CD4-positive, alpha-beta T cell (primary cell): Measurements from ENCODE around the gene HMG20A. TPM values are rescaled to one million over a fixed set of nuclear protein-coding genes. Genes with fewer than 3 reads are reported as not detected.

Experiments
- ATAC-seq: fragments of 200-7000 bp; cut with Tn5 transposase; one replicate; pipeline ENCODE4 v1.10.0; 2022; ENCODE audit warnings: mild to moderate bottlenecking; ENCODE audit not compliant: poor library complexity
- CTCF ChIA-PET: fragments of 350-600 bp; sonication (Branson Sonifier 250); formaldehyde crosslinking; loops from one replicate; lab custom pipeline; 2021; ENCODE audit warnings: antibody characterized with exemption, inconsistent platforms; lab: Charles Lee
- POLR2A ChIA-PET: fragments of 350-600 bp; sonication (Branson Sonifier 250); formaldehyde crosslinking; loops from one replicate; lab custom pipeline; 2021; ENCODE audit warnings: antibody characterized with exemption, inconsistent platforms; lab: Charles Lee
- DNase-seq, 14 experiments: peaks; one replicate each; pipeline ENCODE4 v3.0.0-alpha.2; 2013 to 2020; ENCODE audit warnings: mixed read lengths in 2 of 14
- H3K27ac ChIP-seq, 2 donors: one replicate each; pipeline versions ENCODE4 v1.5.1 to v1.7.0; 2013; ENCODE audit warnings: low read length in 2 of 2, low read depth in 1 of 2, mild to moderate bottlenecking in 1 of 2
- H3K27me3 ChIP-seq, 2 experiments: 1 replicate in 1 of 2; 2 replicates in 1 of 2; pipeline versions ENCODE4 v1.6.1 to v1.7.0; 2013; ENCODE audit warnings: low read length in 2 of 2, control low read depth in 1 of 2, mild to moderate bottlenecking in 1 of 2, moderate library complexity in 1 of 2; ENCODE audit not compliant: insufficient read depth in 2 of 2, control insufficient read depth in 1 of 2
- H3K36me3 ChIP-seq: one replicate; pipeline ENCODE4 v1.6.1; 2013; ENCODE audit warnings: low read length, control low read depth; ENCODE audit not compliant: insufficient read depth
- H3K4me1 ChIP-seq: one replicate; pipeline ENCODE4 v1.6.1; 2013; ENCODE audit warnings: low read length, control low read depth; ENCODE audit not compliant: insufficient read depth
- H3K4me3 ChIP-seq: one replicate; pipeline ENCODE4 v1.5.1; 2013; ENCODE audit warnings: mild to moderate bottlenecking, low read length, moderate library complexity
- H3K9me3 ChIP-seq, 2 experiments: 1 replicate in 1 of 2; 2 replicates in 1 of 2; pipeline versions ENCODE4 v1.6.1 to v1.7.0; 2013; ENCODE audit warnings: low read length in 2 of 2, mild to moderate bottlenecking in 2 of 2, control low read depth in 1 of 2, moderate library complexity in 1 of 2; ENCODE audit not compliant: control insufficient read depth in 1 of 2, insufficient read depth in 1 of 2
- H3K27ac Mint-ChIP-seq: one replicate; pipeline ENCODE4 v1.8.0; 2020; ENCODE audit warnings: mixed read lengths
- H3K27me3 Mint-ChIP-seq: one replicate; pipeline ENCODE4 v1.8.0; 2021; ENCODE audit warnings: mixed read lengths
- H3K36me3 Mint-ChIP-seq: one replicate; pipeline ENCODE4 v1.8.0; 2021; ENCODE audit warnings: low read depth, mixed read lengths
- H3K4me1 Mint-ChIP-seq: one replicate; pipeline ENCODE4 v1.8.0; 2021; ENCODE audit warnings: low read depth, mixed read lengths
- H3K4me3 Mint-ChIP-seq: one replicate; pipeline ENCODE4 v1.8.0; 2020; ENCODE audit warnings: mild to moderate bottlenecking, mixed read lengths
- H3K9me3 Mint-ChIP-seq: one replicate; pipeline ENCODE4 v1.8.0; 2020; ENCODE audit warnings: mixed read lengths
- CTCF ChIP-seq: fragments of 200-600 bp; IDR thresholded peaks from one replicate; pipeline ENCODE4 v1.8.0; 2022; ENCODE audit warnings: antibody characterized with exemption, mild to moderate bottlenecking
- intact Hi-C, 2 experiments: fragments of 100-400 bp; cut with DNase I in 1 of 2; cut with micrococcal nuclease in 1 of 2; formaldehyde crosslinking; loops; one replicate each; pipeline versions ENCODE4 v1.15.1 to v1.9.0; 2023 to 2025; cut with DNase I, micrococcal nuclease
- total RNA-seq, 174 experiments: library from RNA in 2 of 174; stranded (reverse) in 2 of 174; gene quantifications; one replicate each; pipeline ENCODE4 v1.2.3 and lab custom pipeline; 2021 to 2026

HMG20A gene
- total RNA-seq, 2 experiments from 2014 or later: 16.2 to 20.0 TPM

GRCh38 chr15:77507143-77507897 is 86.6 kb downstream of the HMG20A start:
- no peaks in the 10 kb centered on the region for H3K36me3 Mint-ChIP-seq
- no peaks in the 10 kb centered on the region for H3K9me3 ChIP-seq
- H3K27me3 Mint-ChIP-seq: no peaks in the 10 kb centered on the region
- H3K4me1 ChIP-seq: peaks cover 4% of the 10 kb centered on the region
- H3K4me3 ChIP-seq: no peak overlapping the region
- ATAC-seq: no peak
- no peak for DNase-seq
- H3K27me3 ChIP-seq: no peaks in the 10 kb centered on the region
- H3K27ac ChIP-seq: no peak overlapping the region
- no peak for TF ChIP-seq CTCF
- no peak overlapping the region for H3K4me3 Mint-ChIP-seq
- ChIA-PET POLR2A (no interaction called here), CTCF (interaction anchor here (0.6 kb wide), 1 partner anchor 57 kb away, joined by 3 read pairs; no protein-coding TSS in a partner anchor)
- no peak overlapping the region for H3K27ac Mint-ChIP-seq
- peaks cover 5% of the 10 kb centered on the region for H3K9me3 Mint-ChIP-seq
- H3K36me3 ChIP-seq: no peaks in the 10 kb centered on the region
- H3K4me1 Mint-ChIP-seq: peaks cover 10% of the 10 kb centered on the region
- intact Hi-C loops: no loop called here

GRCh38 chr15:77507911-77508310 is 87.2 kb downstream of the HMG20A start:
- H3K27ac ChIP-seq: no peak overlapping the region
- Mint-ChIP-seq H3K4me1 (peaks cover 10% of the 10 kb centered on the region), H3K36me3 (no peaks in the 10 kb centered on the region), H3K27ac (no peak overlapping the region), H3K27me3 (no peaks in the 10 kb centered on the region), H3K4me3 (no peak overlapping the region), H3K9me3 (peaks cover 6% of the 10 kb centered on the region)
- H3K9me3 ChIP-seq: no peaks in the 10 kb centered on the region
- CTCF ChIA-PET: interaction anchor here (0.6 kb wide), 1 partner anchor 57 kb away, joined by 3 read pairs; no protein-coding TSS in a partner anchor
- POLR2A ChIA-PET: no interaction called here
- no peak for ATAC-seq
- no peaks in the 10 kb centered on the region for H3K27me3 ChIP-seq
- DNase-seq: no peak
- H3K36me3 ChIP-seq: no peaks in the 10 kb centered on the region
- peaks cover 4% of the 10 kb centered on the region for H3K4me1 ChIP-seq
- intact Hi-C loops: no loop called here
- no peak overlapping the region for H3K4me3 ChIP-seq
- TF ChIP-seq CTCF: no peak

GRCh38 chr15:77508541-77509243 is 88.0 kb downstream of the HMG20A start:
- no peak for ATAC-seq
- CTCF ChIA-PET: no interaction called here
- Histone ChIP-seq H3K9me3 (no peaks in the 10 kb centered on the region), H3K4me1 (peaks cover 4% of the 10 kb centered on the region), H3K27ac (no peak overlapping the region), H3K36me3 (no peaks in the 10 kb centered on the region), H3K27me3 (no peaks in the 10 kb centered on the region), H3K4me3 (no peak overlapping the region)
- POLR2A ChIA-PET: no interaction called here
- no peak for DNase-seq
- intact Hi-C loops: no loop called here
- H3K9me3 Mint-ChIP-seq: peaks cover 11% of the 10 kb centered on the region
- H3K4me1 Mint-ChIP-seq: peaks cover 10% of the 10 kb centered on the region
- H3K4me3 Mint-ChIP-seq: no peak overlapping the region
- H3K27ac Mint-ChIP-seq: no peak overlapping the region
- no peaks in the 10 kb centered on the region for H3K27me3 Mint-ChIP-seq
- TF ChIP-seq CTCF: no peak
- no peaks in the 10 kb centered on the region for H3K36me3 Mint-ChIP-seq
